GM10847 (cell line): ENCODE data around the gene PPP1R17.

Source experiments
- POLR2A ChIP-seq: IDR thresholded peaks from 2 replicates; pipeline ENCODE4 v1.6.1; 2011; ENCODE audit not compliant: insufficient read length; ENCODE audit errors: extremely low read depth

Gene PPP1R17

GRCh38 chr7:31687024-31687748 lies at the start of gene PPP1R17:
Gene PPP1R17, plus strand, starts transcription at chr7:31687215. Its CDS starts 5,227 bp downstream, at chr7:31692442.
- no peak for TF ChIP-seq POLR2A

- TF ChIP-seq POLR2A, result no peak
Measured at GRCh38 chr7:31640381-31640780, 46.6 kb upstream of the PPP1R17 start.

GRCh38 chr7:31642681-31643115 lies 44.3 kb upstream of the PPP1R17 start:
- no peak for TF ChIP-seq POLR2A

GRCh38 chr7:31646942-31647341 lies 40.1 kb upstream of the PPP1R17 start:
- no peak for TF ChIP-seq POLR2A

- no peak for TF ChIP-seq POLR2A
Measured at GRCh38 chr7:31647511-31647910, 39.5 kb upstream of the PPP1R17 start.

- TF ChIP-seq POLR2A, result no peak
Measured at GRCh38 chr7:31648288-31648687, 38.7 kb upstream of the PPP1R17 start.

- TF ChIP-seq POLR2A, result no peak
Measured at GRCh38 chr7:31648880-31649279, 38.1 kb upstream of the PPP1R17 start.

GRCh38 chr7:31651234-31652062 lies 35.6 kb upstream of the PPP1R17 start:
- TF ChIP-seq POLR2A, result no peak

- TF ChIP-seq POLR2A, result no peak
Measured at GRCh38 chr7:31652063-31652326, 35.0 kb upstream of the PPP1R17 start.

- no peak for TF ChIP-seq POLR2A
Measured at GRCh38 chr7:31663072-31663471, 23.9 kb upstream of the PPP1R17 start.

GRCh38 chr7:31664890-31665289 lies 22.1 kb upstream of the PPP1R17 start:
- TF ChIP-seq POLR2A, result no peak

GRCh38 chr7:31665546-31665945 lies 21.5 kb upstream of the PPP1R17 start:
- TF ChIP-seq POLR2A, result no peak

GRCh38 chr7:31669461-31669860 lies 17.6 kb upstream of the PPP1R17 start:
- no peak for TF ChIP-seq POLR2A

GRCh38 chr7:31679574-31680305 lies 7.3 kb upstream of the PPP1R17 start:
- TF ChIP-seq POLR2A, result no peak

- TF ChIP-seq POLR2A, result no peak
Measured at GRCh38 chr7:31683445-31684225, 3.4 kb upstream of the PPP1R17 start.
